ENCODE results near the gene CPTP. TPM values are rescaled to one million over a fixed set of nuclear protein-coding genes. Genes with fewer than 3 reads are reported as not detected.

The CPTP gene
- total and polyA plus RNA-seq, 2 of the 13 experiments (the other 11 are each of a cell fraction or from before 2014, with no cell fraction given), result 5.5 to 9.3 TPM

DNA sequence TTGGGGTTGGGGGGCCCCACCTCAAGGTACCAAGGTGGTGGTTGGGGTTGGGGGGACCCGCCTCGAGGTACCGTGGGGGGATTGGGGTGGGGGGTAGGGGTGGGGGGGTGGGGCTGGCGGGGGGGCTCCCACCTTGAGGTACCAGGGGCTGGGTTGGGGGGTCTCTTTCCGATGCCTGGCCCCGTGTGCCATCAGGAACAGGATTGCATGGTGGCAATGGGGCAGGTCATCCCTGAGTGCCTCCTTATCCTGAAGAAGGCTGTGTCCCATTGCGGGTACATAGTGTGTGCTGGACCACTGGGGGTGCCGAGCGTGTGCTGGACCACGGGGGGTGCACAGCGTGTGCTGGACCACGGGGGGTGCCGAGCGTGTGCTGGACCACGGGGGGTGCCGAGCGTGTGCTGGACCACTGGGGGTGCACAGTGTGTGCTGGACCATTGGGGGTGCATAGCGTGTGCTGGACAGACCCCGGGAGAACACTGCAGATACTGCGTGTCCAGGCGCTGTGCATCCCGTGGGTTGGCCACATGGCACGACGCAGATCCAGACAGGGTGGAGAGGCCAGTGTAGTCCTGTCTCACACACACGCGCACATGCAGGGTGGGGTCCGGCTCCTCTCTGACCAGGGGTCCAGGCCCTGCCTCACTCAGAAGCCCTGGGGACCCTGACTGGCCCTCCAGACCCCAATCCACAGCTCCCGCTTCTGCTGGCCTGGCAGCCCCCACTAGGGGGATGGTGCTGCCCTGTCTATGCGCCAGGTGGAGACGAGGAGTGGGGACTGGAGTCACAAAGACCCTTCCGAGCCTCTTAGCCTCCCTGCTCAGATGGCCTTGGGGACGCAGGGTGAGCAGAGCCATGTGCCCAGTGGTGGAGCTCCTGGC, 40.1 kb upstream of the CPTP start (continued):
- TF ChIP-seq, protein P1, sequence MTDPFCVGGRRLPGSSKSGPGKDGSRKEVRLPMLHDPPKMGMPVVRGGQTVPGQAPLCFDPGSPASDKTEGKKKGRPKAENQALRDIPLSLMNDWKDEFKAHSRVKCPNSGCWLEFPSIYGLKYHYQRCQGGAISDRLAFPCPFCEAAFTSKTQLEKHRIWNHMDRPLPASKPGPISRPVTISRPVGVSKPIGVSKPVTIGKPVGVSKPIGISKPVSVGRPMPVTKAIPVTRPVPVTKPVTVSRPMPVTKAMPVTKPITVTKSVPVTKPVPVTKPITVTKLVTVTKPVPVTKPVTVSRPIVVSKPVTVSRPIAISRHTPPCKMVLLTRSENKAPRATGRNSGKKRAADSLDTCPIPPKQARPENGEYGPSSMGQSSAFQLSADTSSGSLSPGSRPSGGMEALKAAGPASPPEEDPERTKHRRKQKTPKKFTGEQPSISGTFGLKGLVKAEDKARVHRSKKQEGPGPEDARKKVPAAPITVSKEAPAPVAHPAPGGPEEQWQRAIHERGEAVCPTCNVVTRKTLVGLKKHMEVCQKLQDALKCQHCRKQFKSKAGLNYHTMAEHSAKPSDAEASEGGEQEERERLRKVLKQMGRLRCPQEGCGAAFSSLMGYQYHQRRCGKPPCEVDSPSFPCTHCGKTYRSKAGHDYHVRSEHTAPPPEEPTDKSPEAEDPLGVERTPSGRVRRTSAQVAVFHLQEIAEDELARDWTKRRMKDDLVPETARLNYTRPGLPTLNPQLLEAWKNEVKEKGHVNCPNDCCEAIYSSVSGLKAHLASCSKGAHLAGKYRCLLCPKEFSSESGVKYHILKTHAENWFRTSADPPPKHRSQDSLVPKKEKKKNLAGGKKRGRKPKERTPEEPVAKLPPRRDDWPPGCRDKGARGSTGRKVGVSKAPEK (CRISPR knock-in tag; IDR thresholded peaks at IDR 0.05; ENCODE audit: borderline replicate concordance), result no peak
- TF ChIP-seq, protein P2, sequence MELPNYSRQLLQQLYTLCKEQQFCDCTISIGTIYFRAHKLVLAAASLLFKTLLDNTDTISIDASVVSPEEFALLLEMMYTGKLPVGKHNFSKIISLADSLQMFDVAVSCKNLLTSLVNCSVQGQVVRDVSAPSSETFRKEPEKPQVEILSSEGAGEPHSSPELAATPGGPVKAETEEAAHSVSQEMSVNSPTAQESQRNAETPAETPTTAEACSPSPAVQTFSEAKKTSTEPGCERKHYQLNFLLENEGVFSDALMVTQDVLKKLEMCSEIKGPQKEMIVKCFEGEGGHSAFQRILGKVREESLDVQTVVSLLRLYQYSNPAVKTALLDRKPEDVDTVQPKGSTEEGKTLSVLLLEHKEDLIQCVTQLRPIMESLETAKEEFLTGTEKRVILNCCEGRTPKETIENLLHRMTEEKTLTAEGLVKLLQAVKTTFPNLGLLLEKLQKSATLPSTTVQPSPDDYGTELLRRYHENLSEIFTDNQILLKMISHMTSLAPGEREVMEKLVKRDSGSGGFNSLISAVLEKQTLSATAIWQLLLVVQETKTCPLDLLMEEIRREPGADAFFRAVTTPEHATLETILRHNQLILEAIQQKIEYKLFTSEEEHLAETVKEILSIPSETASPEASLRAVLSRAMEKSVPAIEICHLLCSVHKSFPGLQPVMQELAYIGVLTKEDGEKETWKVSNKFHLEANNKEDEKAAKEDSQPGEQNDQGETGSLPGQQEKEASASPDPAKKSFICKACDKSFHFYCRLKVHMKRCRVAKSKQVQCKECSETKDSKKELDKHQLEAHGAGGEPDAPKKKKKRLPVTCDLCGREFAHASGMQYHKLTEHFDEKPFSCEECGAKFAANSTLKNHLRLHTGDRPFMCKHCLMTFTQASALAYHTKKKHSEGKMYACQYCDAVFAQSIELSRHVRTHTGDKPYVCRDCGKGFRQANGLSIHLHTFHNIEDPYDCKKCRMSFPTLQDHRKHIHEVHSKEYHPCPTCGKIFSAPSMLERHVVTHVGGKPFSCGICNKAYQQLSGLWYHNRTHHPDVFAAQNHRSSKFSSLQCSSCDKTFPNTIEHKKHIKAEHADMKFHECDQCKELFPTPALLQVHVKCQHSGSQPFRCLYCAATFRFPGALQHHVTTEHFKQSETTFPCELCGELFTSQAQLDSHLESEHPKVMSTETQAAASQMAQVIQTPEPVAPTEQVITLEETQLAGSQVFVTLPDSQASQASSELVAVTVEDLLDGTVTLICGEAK (IDR thresholded peaks at IDR 0.05), result no peak
- TF ChIP-seq, protein P2 (CRISPR knock-in tag; IDR thresholded peaks at IDR 0.05), result 0 out of 2 replicates have a peak, but pooled peaks have one; percentile 20
- TF ChIP-seq, protein P3, sequence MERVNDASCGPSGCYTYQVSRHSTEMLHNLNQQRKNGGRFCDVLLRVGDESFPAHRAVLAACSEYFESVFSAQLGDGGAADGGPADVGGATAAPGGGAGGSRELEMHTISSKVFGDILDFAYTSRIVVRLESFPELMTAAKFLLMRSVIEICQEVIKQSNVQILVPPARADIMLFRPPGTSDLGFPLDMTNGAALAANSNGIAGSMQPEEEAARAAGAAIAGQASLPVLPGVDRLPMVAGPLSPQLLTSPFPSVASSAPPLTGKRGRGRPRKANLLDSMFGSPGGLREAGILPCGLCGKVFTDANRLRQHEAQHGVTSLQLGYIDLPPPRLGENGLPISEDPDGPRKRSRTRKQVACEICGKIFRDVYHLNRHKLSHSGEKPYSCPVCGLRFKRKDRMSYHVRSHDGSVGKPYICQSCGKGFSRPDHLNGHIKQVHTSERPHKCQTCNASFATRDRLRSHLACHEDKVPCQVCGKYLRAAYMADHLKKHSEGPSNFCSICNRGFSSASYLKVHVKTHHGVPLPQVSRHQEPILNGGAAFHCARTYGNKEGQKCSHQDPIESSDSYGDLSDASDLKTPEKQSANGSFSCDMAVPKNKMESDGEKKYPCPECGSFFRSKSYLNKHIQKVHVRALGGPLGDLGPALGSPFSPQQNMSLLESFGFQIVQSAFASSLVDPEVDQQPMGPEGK (CRISPR knock-in tag; IDR thresholded peaks at IDR 0.05), result no peak
- TF ChIP-seq FOXK2 (IDR thresholded peaks at IDR 0.05) (no peak), PITX1 (CRISPR knock-in tag; IDR thresholded peaks at IDR 0.05) (no peak), NPAS2 (CRISPR knock-in tag; IDR thresholded peaks at IDR 0.05; ENCODE audit: borderline replicate concordance) (no peak), ZNF891 (CRISPR knock-in tag; IDR thresholded peaks at IDR 0.05) (peak; percentile 5; the same call in 1 of the 2 replicates)
